GM21825 (cell line): ENCODE results near the gene CEACAM21.

Experiments used
- ATAC-seq: cut with Tn5 transposase; IDR thresholded peaks from one replicate; pipeline ENCODE4 v1.9.1; 2021; ENCODE audit warnings: mild to moderate bottlenecking, moderate library complexity; ENCODE audit not compliant: unreplicated experiment

Gene CEACAM21

GRCh38 chr19:41616792-41617621, 41.0 kb downstream of the CEACAM21 start:
- no peak for ATAC-seq

- no peak for ATAC-seq
Observed at GRCh38 chr19:41617941-41618730, 42.2 kb downstream of the CEACAM21 start.

GRCh38 chr19:41619018-41619556, 43.1 kb downstream of the CEACAM21 start:
- no peak for ATAC-seq

- ATAC-seq = no peak
Observed at GRCh38 chr19:41620171-41620570, 44.2 kb downstream of the CEACAM21 start.

- no peak for ATAC-seq
Observed at GRCh38 chr19:41621226-41621625, 45.3 kb downstream of the CEACAM21 start.

- no peak for ATAC-seq
Observed at GRCh38 chr19:41621654-41622053, 45.7 kb downstream of the CEACAM21 start.

- ATAC-seq = no peak
Observed at GRCh38 chr19:41623360-41623759, 47.4 kb downstream of the CEACAM21 start.

GRCh38 chr19:41624515-41624914, 48.5 kb downstream of the CEACAM21 start:
- ATAC-seq = no peak

GRCh38 chr19:41624937-41625336, 49.0 kb downstream of the CEACAM21 start:
- no peak for ATAC-seq

- no peak for ATAC-seq
Observed at GRCh38 chr19:41626278-41626677, 50.3 kb downstream of the CEACAM21 start.

GRCh38 chr19:41626877-41627276, 50.9 kb downstream of the CEACAM21 start, which contains the start of gene CEACAM4:
CEACAM4 (minus strand) TSS chr19:41627074; CDS start chr19:41626963, 111 bp downstream.
- no peak for ATAC-seq

GRCh38 chr19:41627966-41628675, 52.2 kb downstream of the CEACAM21 start:
- no peak for ATAC-seq
